Measurements from ENCODE around the gene PCDHA3.

GRCh38 chr5:140835622-140836510 lies 35.0 kb downstream of the PCDHA3 start:
- TF ChIP-seq, protein P1, sequence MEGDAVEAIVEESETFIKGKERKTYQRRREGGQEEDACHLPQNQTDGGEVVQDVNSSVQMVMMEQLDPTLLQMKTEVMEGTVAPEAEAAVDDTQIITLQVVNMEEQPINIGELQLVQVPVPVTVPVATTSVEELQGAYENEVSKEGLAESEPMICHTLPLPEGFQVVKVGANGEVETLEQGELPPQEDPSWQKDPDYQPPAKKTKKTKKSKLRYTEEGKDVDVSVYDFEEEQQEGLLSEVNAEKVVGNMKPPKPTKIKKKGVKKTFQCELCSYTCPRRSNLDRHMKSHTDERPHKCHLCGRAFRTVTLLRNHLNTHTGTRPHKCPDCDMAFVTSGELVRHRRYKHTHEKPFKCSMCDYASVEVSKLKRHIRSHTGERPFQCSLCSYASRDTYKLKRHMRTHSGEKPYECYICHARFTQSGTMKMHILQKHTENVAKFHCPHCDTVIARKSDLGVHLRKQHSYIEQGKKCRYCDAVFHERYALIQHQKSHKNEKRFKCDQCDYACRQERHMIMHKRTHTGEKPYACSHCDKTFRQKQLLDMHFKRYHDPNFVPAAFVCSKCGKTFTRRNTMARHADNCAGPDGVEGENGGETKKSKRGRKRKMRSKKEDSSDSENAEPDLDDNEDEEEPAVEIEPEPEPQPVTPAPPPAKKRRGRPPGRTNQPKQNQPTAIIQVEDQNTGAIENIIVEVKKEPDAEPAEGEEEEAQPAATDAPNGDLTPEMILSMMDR (conservative IDR thresholded peaks at IDR 0.05; ENCODE audit: low read depth, low read length): no peak
- TF ChIP-seq MAFK (IDR thresholded peaks at IDR 0.05; ENCODE audit: low read depth, low read length) (no peak), RCOR1 (IDR thresholded peaks at IDR 0.05; ENCODE audit: insufficient replicate concordance, low read length) (no peak), SMC3 (IDR thresholded peaks at IDR 0.05; ENCODE audit: low read depth, low read length) (no peak), MXI1 (IDR thresholded peaks at IDR 0.05; ENCODE audit: borderline replicate concordance, low read depth, low read length) (no peak)

All from IMR-90 (cell line).